ENCODE data around the gene IBTK. TPM values are rescaled to one million over a fixed set of nuclear protein-coding genes. Genes with fewer than 3 reads are reported as not detected.

Gene IBTK
- total RNA-seq, 1 experiment from 2014 or later: 17.1 TPM

GRCh38 chr6:82138075-82138791 lies 109.3 kb downstream of the IBTK start:
- H3K9me3 ChIP-seq (ENCODE audit: control insufficient read depth, low read depth, low read length): no peaks in the 10 kb centered on the region
- no peak overlapping the region for H3K27ac ChIP-seq (ENCODE audit: insufficient read length, low read depth, low read length)
- no peak for DNase-seq
- Mint-ChIP-seq H3K27me3 (ENCODE audit: low read depth) (no peaks in the 10 kb centered on the region; the same call in 1 of the 2 replicates), H3K4me3 (no peak overlapping the region), H3K27ac (no peak overlapping the region), H3K36me3 (ENCODE audit: insufficient read depth in 1 of 3, low read depth in 3 of 3) (no peaks in the 10 kb centered on the region), H3K4me1 (no peaks in the 10 kb centered on the region), H3K9me3 (no peaks in the 10 kb centered on the region; a peak in 1 of 5 replicates)
- no peak overlapping the region for H4K8ac ChIP-seq (replicated peaks; ENCODE audit: insufficient read length, low read depth, low read length)
- H2AK5ac ChIP-seq (ENCODE audit: insufficient read length, low read length): no peak overlapping the region
- no peak overlapping the region for H2BK5ac ChIP-seq (ENCODE audit: insufficient read length, low read length)
- no peak overlapping the region for H3T11ph ChIP-seq (ENCODE audit: low read length)
- TF ChIP-seq CTCF (conservative IDR thresholded peaks at IDR 0.05): no peak
- H3K79me2 ChIP-seq (ENCODE audit: insufficient read depth, low read length): no peaks in the 10 kb centered on the region
- no peak overlapping the region for H2BK12ac ChIP-seq (ENCODE audit: insufficient read length, low read depth, low read length)
- no peak overlapping the region for H4K5ac ChIP-seq (ENCODE audit: insufficient read length, low read depth, low read length)
- H2BK120ac ChIP-seq (ENCODE audit: low read depth, low read length, poor library complexity, severe bottlenecking): no peak overlapping the region
- no peak overlapping the region for H3K4ac ChIP-seq (ENCODE audit: low read depth, low read length)
- no CpG with 5 or more reads among the region's 8 CpGs for WGBS (ENCODE audit: extremely low coverage, insufficient read length, low lambda C conversion rate)
- no peaks in the 10 kb centered on the region for H3K79me1 ChIP-seq (ENCODE audit: insufficient read depth, low read depth, low read length, poor library complexity, severe bottlenecking)
- no peak overlapping the region for H2BK20ac ChIP-seq (ENCODE audit: low read depth, low read length, poor library complexity, severe bottlenecking)
- H4K91ac ChIP-seq (ENCODE audit: insufficient read length, low read depth, low read length): no peak overlapping the region
- H2AFZ ChIP-seq (ENCODE audit: low read length): no peak overlapping the region
- no peak overlapping the region for H3K9ac ChIP-seq (ENCODE audit: extremely low read depth, insufficient read length, low read length)
- no peaks in the 10 kb centered on the region for H4K20me1 ChIP-seq (ENCODE audit: control insufficient read depth, insufficient read depth, insufficient read length)
- H3K27me3 ChIP-seq (ENCODE audit: insufficient read depth, low read length): no peaks in the 10 kb centered on the region
- H3K56ac ChIP-seq (ENCODE audit: insufficient read length, low read depth, low read length): no peak overlapping the region
- H2BK15ac ChIP-seq (ENCODE audit: low read depth, low read length): no peak overlapping the region
- H3K4me2 ChIP-seq (ENCODE audit: insufficient read depth, insufficient read length, low read length): no peak overlapping the region
- H3K23ac ChIP-seq (ENCODE audit: insufficient read length, low read depth, low read length): no peak overlapping the region
- H3K14ac ChIP-seq (ENCODE audit: insufficient read depth, low read length): no peak overlapping the region
- H3K18ac ChIP-seq (ENCODE audit: insufficient read length, low read depth, low read length): no peak overlapping the region
- no peaks in the 10 kb centered on the region for H3K23me2 ChIP-seq (ENCODE audit: insufficient read length, low read depth, low read length, poor library complexity, severe bottlenecking)
- H3K4me1 ChIP-seq (ENCODE audit: insufficient read depth, low read length): no peaks in the 10 kb centered on the region

All from H9 (cell line).